ENCODE measurements around the gene SLC22A1. TPM values are rescaled to one million over a fixed set of nuclear protein-coding genes. Genes with fewer than 3 reads are reported as not detected.

The SLC22A1 gene
- total and polyA plus RNA-seq, 2 donors (not counting 1 experiment from before 2014, with no cell fraction given): 0.18 to 1.5 TPM

DNA sequence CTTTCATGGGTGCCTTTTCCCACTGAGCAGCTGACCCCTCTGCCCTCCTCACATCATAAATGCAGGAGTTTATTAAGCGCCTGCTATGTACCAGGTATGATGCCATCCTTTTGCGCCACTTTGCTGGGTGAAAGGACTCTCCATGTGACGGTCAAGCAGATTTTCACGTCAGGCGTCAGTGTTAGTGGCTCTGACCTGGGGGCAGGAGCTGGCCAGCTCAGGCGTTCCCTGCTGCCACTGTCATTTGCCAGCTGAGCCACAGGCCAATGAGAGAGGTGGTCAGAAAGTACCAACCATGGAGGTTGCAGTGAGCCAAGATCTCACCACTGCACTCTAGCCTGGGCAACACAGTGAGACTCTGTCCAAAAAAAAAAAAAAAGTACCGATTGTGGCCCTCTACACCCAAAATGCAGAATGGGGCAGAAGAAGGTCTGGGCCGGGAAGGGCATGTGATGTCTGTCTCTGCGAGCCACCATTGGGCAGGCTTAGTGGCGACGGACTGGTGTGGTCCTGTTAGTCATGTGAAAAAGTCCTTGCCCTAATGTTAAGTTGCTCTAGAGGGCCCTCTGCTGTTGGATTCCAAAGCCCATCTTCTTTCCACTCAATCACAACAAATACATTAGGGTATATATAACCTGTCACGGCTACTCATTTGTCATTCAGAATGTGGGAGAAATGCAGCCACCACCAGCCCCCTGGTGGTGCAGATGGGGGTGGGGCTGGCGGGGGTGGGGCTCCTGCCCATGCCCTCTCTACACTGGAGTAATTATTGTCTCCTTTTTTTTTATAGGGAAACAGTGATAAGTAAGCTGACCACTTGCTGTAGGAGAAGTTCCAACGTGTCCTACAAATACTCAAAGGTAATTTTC is 18.4 kb upstream of the SLC22A1 start:
- ATAC-seq (ENCODE audit: low read depth) (peak; percentile 54), DNase-seq (peak; percentile 54)
- no peak overlapping the region for H2AFZ ChIP-seq (ENCODE audit: insufficient read depth, low read depth, low read length, poor library complexity, severe bottlenecking)
- Mint-ChIP-seq H3K4me3 (no peak overlapping the region), H3K4me1 (no peaks in the 10 kb centered on the region), H3K9me3 (ENCODE audit: insufficient read depth) (no peaks in the 10 kb centered on the region), H3K27me3 (no peaks in the 10 kb centered on the region), H3K27ac (no peak overlapping the region)
- H3K4me3 ChIP-seq (ENCODE audit: control extremely low read depth in 1 of 5, extremely low read depth in 1 of 5, insufficient read depth in 1 of 5, low read depth in 2 of 5, low read length in 4 of 5): no peak overlapping the region
- no peaks in the 10 kb centered on the region for H4K20me1 ChIP-seq (ENCODE audit: control insufficient read depth, insufficient read depth, low read length, poor library complexity, severe bottlenecking)
- TF ChIP-seq, protein P1, sequence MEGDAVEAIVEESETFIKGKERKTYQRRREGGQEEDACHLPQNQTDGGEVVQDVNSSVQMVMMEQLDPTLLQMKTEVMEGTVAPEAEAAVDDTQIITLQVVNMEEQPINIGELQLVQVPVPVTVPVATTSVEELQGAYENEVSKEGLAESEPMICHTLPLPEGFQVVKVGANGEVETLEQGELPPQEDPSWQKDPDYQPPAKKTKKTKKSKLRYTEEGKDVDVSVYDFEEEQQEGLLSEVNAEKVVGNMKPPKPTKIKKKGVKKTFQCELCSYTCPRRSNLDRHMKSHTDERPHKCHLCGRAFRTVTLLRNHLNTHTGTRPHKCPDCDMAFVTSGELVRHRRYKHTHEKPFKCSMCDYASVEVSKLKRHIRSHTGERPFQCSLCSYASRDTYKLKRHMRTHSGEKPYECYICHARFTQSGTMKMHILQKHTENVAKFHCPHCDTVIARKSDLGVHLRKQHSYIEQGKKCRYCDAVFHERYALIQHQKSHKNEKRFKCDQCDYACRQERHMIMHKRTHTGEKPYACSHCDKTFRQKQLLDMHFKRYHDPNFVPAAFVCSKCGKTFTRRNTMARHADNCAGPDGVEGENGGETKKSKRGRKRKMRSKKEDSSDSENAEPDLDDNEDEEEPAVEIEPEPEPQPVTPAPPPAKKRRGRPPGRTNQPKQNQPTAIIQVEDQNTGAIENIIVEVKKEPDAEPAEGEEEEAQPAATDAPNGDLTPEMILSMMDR (IDR thresholded peaks at IDR 0.05): peak; percentile 46
- no peak for TF ChIP-seq EZH2 (IDR thresholded peaks at IDR 0.05; ENCODE audit: borderline replicate concordance, insufficient read depth, low read depth, low read length, poor library complexity, severe bottlenecking)
- H3K27ac ChIP-seq (ENCODE audit: low read length in 2 of 2): no peak overlapping the region
- WGBS (ENCODE audit: insufficient coverage): 100% methylated on average over 9 of the region's 14 CpGs
- intact Hi-C loops (cut with micrococcal nuclease): loop anchor here (1.0 kb wide), 1 partner anchor 240 kb away; no protein-coding TSS in a partner anchor
- no peaks in the 10 kb centered on the region for H3K4me1 ChIP-seq (ENCODE audit: control insufficient read depth in 2 of 2, insufficient read depth in 2 of 2, low read length in 2 of 2)
- H3K9me3 ChIP-seq (ENCODE audit: control extremely low read depth in 1 of 3, control insufficient read depth in 2 of 3, insufficient read depth in 1 of 3, low read length in 2 of 3): no peaks in the 10 kb centered on the region
- H3K9ac ChIP-seq (ENCODE audit: low read length): no peak overlapping the region
- ChIA-PET CTCF (interaction anchor here (0.6 to 2.4 kb wide), 3 partner anchors 240 to 414 kb away, joined by 3 to 9 read pairs (median 5); no protein-coding TSS in a partner anchor), POLR2A (no interaction called here)
- no peak overlapping the region for H3K4me2 ChIP-seq (replicated peaks; ENCODE audit: low read depth, low read length, poor library complexity, severe bottlenecking)
- no peaks in the 10 kb centered on the region for H3K79me2 ChIP-seq (ENCODE audit: control insufficient read depth, insufficient read depth, low read length)
- peaks cover 4 to 31% of the 10 kb centered on the region in 2 experiments for H3K36me3 ChIP-seq (replicated peaks in 1 of 2; ENCODE audit: control extremely low read depth in 1 of 2, control insufficient read depth in 1 of 2, extremely low read depth in 1 of 2, insufficient read depth in 2 of 2, low read length in 1 of 2)
- no peaks in the 10 kb centered on the region for H3K27me3 ChIP-seq (replicated peaks in 1 of 4; ENCODE audit: control extremely low read depth in 1 of 4, control insufficient read depth in 3 of 4, insufficient read depth in 4 of 4, low read length in 3 of 4)

GRCh38 chr6:160103825-160104100 is 17.9 kb upstream of the SLC22A1 start:
- Histone ChIP-seq H3K4me3 (ENCODE audit: control extremely low read depth in 1 of 5, extremely low read depth in 1 of 5, insufficient read depth in 1 of 5, low read depth in 2 of 5, low read length in 4 of 5) (no peak overlapping the region), H3K79me2 (ENCODE audit: control insufficient read depth, insufficient read depth, low read length) (no peaks in the 10 kb centered on the region), H3K4me1 (ENCODE audit: control insufficient read depth in 2 of 2, insufficient read depth in 2 of 2, low read length in 2 of 2) (no peaks in the 10 kb centered on the region), H3K27me3 (replicated peaks in 1 of 4; ENCODE audit: control extremely low read depth in 1 of 4, control insufficient read depth in 3 of 4, insufficient read depth in 4 of 4, low read length in 3 of 4) (no peaks in the 10 kb centered on the region), H3K27ac (ENCODE audit: low read length in 2 of 2) (no peak overlapping the region), H3K36me3 (replicated peaks in 1 of 2; ENCODE audit: control extremely low read depth in 1 of 2, control insufficient read depth in 1 of 2, extremely low read depth in 1 of 2, insufficient read depth in 2 of 2, low read length in 1 of 2) (peaks cover 4 to 28% of the 10 kb centered on the region in 2 experiments), H3K9ac (ENCODE audit: low read length) (no peak overlapping the region), H2AFZ (ENCODE audit: insufficient read depth, low read depth, low read length, poor library complexity, severe bottlenecking) (no peak overlapping the region), H3K9me3 (ENCODE audit: control extremely low read depth in 1 of 3, control insufficient read depth in 2 of 3, insufficient read depth in 1 of 3, low read length in 2 of 3) (no peaks in the 10 kb centered on the region), H3K4me2 (replicated peaks; ENCODE audit: low read depth, low read length, poor library complexity, severe bottlenecking) (no peak overlapping the region), H4K20me1 (ENCODE audit: control insufficient read depth, insufficient read depth, low read length, poor library complexity, severe bottlenecking) (no peaks in the 10 kb centered on the region)
- WGBS (ENCODE audit: insufficient coverage): 98% methylated on average over 4 of the region's 7 CpGs
- DNase-seq (no peak), ATAC-seq (ENCODE audit: low read depth) (no peak)
- intact Hi-C loops (cut with micrococcal nuclease): loop anchor here (1.0 kb wide), 1 partner anchor 240 kb away; no protein-coding TSS in a partner anchor
- CTCF ChIA-PET: interaction anchor here (2.4 kb wide), 1 partner anchor 240 kb away, joined by 9 read pairs; no protein-coding TSS in a partner anchor
- Mint-ChIP-seq H3K4me3 (no peak overlapping the region), H3K27ac (no peak overlapping the region), H3K4me1 (no peaks in the 10 kb centered on the region), H3K27me3 (no peaks in the 10 kb centered on the region), H3K9me3 (ENCODE audit: insufficient read depth) (no peaks in the 10 kb centered on the region)
- POLR2A ChIA-PET: no interaction called here
- TF ChIP-seq EZH2 (IDR thresholded peaks at IDR 0.05; ENCODE audit: borderline replicate concordance, insufficient read depth, low read depth, low read length, poor library complexity, severe bottlenecking): no peak

All from B cell (primary cell).